HG03159 (cell line): ENCODE data around the gene SLC25A51.

Experiments
- ATAC-seq: cut with Tn5 transposase; IDR thresholded peaks from one replicate; pipeline ENCODE4 v1.9.1; 2021; ENCODE audit warnings: mild to moderate bottlenecking, moderate library complexity; ENCODE audit not compliant: unreplicated experiment

Gene SLC25A51

GRCh38 chr9:37937366-37937765 is 33.4 kb upstream of the SLC25A51 start:
- no peak for ATAC-seq

- no peak for ATAC-seq
These were observed 33.0 kb upstream of the SLC25A51 start for GRCh38 chr9:37936965-37937364.

DNA sequence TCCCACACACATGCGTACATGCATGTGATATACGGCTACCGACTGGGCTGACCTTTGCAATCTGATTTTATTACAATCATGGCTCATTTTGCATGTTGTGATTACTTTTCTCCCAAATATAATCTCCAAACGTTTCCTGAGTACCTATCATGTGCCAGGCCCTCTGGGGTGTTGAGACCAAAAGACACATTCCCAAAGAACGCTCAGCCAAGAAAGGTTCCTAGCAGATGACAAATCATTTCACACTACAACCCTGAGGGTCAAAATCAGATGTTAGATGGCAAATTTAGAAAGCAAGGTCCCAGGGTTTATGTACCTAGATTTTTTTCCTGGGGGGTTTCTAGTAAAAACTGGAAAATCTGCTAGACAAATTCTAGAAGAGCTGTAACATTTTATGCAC is 32.4 kb upstream of the SLC25A51 start:
- ATAC-seq, result no peak

DNA sequence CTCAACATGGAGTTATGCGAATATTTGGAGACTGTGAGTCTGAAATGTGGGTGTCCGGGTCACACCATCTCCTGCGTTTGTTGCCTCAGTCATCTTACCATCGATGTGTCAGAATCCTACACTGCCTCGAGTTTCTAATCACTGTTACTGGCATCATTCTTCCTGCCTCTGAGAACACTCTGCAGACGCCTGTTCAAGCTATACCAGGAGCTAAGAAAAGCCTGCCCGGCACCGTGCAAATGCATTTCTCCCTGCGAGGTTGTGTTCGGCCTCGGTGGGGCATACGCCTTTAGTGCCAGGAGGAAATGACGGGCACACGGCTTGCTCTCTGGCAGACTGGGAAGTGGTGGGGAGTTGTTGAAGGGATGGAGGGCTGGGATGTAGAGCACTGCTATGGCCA is 31.2 kb upstream of the SLC25A51 start:
- no peak for ATAC-seq

- ATAC-seq, result no peak
These were observed 27.7 kb upstream of the SLC25A51 start for GRCh38 chr9:37931592-37931991.

DNA sequence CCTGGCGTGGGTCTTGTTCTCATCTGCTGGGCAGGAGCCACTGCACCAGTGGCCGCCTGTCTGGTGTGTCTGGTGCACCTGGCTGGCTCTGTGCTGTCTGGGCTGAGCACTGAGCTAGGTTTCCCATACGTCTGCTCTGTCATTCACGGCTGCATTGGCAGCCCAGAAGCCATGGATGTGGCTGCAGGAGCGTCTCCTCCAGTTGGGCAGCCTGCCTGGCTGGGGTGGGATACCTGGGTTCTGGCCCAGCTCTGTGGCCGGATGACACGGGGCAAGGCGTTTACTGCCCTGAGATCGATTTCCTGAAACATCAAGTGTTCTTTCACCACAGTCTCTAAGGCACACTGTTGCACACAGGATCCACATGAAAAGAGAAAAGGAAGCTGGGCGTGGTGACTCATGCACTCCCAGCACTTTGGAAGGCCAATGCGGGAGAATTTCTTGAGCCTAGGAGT is 25.5 kb upstream of the SLC25A51 start:
- no peak for ATAC-seq

DNA sequence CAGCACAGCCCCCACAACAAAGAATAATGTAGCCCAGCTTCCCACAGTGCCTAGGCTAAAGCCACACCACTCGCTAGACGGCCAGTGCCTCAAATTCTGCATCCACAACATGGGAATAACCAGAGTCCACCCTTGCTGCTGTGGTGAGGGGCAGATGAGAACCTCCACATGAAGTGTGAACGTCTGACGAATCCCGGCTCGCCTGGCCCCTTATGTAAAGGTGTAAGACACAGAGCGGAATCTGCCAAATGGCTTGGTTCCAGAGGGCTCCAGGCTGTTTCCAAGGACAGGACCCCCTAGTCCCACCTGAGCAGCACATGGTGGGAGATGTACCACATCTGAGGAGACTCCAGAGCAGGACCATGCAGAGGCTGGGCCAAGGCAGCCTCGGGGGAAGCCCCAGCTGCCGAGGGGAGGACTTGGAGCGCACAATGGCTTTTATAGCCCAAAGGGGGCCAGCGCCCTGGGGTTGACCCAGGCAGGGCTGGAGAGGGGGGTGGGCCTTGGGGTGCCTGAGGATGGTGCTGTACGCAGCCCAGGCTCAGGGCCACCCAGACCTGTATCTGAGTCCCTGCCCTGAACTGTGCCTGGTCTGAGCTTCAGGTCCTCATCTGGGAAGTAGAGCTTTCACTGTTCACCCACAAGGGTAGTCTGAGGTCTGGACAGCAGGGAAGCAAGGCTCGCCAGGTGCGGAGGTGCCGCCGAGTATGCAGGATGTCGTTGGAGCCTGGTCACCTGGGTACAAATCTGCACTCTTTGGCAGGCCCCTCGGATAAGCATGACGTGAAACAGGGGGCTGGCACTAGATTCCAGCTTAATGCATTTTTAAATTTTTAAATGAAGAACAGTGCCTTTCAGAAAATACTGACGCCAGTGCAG is 24.9 kb upstream of the SLC25A51 start:
- ATAC-seq, result no peak

- ATAC-seq, result no peak
These were observed 23.9 kb upstream of the SLC25A51 start for GRCh38 chr9:37927601-37928551.

DNA sequence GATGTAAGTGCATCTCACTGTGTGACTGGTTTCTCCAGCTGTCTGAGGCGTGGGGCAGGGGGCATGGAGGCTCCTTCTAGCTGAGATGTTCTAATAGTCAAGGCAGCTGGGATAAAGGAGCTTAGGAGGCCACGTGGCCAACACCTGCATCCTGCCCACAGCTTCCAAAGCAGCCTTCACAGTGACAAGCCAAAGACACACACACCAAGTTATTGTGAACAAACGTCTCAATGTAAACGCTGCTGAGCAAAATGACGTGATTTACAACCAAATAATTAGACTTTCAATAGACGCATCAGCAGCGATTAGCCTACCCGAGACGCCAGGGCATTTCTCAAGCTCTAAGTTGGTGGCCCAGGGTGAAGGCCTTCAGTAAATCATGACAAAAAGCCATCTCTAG is 23.2 kb upstream of the SLC25A51 start:
- ATAC-seq, result no peak

- ATAC-seq, result no peak
These were observed 22.8 kb upstream of the SLC25A51 start for GRCh38 chr9:37926737-37927118.

DNA sequence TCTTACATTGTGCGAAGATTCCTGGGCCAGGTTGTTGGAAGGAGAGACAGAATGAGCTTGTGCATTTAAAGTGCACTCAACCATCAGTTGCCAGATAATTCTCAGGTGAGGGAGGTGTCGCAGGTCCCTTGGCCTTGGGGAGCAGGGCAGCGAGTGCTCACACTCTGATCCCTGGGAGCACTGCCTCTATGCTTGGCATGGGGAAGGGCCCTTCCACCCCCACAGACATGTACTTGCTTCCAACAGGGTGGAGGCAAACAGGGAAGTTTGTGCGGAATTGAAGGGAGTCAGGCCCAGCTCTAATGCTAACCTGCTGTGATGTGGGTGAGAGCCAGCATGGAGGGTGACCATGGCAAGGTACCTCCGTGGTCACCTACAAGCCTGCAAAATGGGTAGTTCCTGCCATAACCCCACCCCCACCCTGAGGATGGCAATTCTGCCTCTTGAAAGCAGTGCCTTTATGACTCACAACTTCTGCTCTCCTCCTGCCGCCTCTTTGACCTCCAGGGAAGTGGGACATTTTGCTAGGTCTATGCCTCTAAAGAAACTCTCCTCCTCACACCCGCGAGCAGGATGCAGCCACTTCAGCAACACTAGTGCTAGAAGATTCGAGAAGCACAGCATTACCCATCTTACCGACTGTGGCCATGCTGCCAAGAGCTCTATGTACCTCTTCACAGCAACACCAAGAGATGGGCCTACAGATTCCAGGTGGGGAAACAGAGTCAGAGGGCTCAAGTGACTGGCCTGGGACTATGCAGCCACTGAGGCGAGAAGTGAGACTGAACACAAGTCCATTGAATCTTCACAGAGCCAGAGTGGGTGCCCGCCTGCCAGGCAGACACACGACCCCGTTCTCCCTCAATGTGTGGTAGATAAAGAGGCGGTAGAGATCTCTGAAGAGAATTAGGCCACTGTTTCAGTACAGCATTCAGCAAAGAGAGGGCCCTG is 22.1 kb upstream of the SLC25A51 start:
- ATAC-seq, result no peak

DNA sequence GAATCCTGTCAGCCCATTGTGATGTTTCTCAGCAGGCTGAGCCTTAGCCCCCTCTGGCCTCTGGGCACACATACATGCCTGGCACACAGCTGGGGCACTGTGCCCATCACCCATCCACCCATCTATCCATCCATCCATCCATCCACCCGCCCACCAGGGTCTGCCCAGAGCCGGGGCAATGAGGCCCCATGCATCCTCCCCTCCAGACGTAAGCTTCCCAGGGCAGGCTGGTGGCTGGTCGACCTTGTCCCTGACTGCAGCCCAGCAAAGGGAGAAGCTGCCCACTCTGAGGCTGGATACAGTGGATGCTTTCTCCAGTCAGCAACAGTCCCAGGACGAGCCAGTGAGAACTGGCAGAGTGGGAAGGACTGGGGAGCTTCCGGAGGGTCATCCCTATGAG is 21.1 kb upstream of the SLC25A51 start:
- no peak for ATAC-seq

- ATAC-seq, result no peak
These were observed 20.6 kb upstream of the SLC25A51 start for GRCh38 chr9:37924538-37924937.

GRCh38 chr9:37923796-37924427 is 20.0 kb upstream of the SLC25A51 start:
- no peak for ATAC-seq

DNA sequence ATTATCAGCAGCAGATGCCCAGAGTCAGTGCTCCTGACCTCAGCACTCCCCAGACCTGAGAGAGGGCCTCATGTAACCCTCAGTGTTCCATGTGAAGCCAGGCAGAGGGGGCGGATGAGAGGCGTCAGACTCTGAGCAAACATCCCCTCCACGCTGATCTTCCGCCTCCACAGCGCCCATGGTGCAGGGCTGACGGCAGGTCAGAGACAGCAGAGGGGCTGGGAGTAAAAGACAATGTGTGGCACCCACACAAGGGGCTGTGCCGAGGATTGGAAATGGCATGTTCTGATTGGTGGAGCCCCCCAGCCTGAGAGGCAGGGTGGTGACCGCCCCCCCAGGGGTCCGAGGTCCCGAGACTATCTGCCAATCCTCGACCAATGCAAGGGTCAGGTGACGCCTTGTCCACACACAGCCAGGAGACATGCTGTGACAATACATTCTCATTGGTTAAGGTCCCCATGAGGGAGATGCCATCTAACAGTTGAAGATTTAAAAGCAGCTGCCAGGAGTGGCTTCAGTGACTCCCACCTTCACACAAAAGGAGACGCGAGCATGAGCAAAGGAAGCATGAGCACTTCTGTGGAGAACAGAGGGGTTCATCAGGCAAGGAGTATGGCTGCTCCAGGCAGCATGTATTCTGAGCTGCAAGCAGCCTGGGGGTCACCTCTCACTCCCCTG is 19.3 kb upstream of the SLC25A51 start:
- no peak for ATAC-seq

- no peak for ATAC-seq
These were observed 18.6 kb upstream of the SLC25A51 start for GRCh38 chr9:37922363-37923117.

DNA sequence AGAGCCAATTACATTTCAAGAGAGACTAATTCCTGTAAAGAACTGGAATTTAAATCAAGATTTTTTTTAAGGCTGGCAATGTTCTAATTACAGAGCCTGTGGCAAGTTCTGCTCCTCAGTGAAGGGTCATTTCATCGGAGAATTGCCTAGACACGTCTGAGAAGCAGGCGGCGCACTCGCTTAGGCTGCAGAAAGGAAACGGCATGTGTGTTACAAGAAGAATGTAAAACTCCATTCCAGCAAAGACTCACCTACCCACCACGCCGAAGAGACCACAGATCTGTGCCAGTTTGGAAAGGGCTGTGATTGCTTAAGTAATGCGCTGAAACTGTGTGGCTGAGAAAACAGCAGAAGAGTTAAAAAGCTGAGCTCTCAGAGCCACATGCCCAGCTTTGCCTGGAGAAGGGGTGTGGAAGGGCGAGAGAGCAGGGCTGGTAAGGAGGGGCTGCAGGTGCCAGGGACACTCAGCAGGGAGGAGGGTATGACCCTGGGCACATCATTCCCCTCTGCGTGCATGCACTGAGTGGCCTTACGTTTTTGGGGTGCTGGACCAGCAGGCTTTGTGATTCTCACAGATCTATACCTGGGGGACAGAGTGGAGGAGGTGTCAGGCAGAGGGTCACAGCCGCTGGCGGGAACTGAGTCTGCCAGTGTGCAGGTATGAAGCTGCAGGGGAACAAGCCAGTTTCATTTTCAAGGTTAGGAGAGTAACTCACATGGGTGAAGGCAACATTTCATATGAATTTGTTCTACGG is 17.8 kb upstream of the SLC25A51 start:
- no peak for ATAC-seq

DNA sequence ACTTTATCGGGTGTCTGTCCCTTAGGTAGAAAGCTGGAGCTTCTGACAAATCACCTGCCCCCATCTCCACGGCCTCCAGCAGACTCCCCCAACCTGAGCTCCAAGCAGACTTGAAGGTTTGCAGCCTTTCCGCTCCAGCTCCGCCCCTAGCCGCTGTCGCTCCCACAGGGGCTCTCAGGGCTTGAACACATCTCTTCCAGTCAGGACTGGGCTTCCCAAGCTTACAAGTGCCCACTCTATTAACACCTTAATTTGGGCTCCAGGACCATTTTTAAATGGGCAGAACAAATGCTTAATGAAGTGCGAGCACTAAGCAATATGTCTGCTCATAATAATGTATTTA is 17.2 kb upstream of the SLC25A51 start:
- no peak for ATAC-seq
